NCI-H526 treated with DMSO at 0.1 percent for 48 hours (cell line): ENCODE results near the gene PARN.
A peak's percentile ranks its signal among the peaks of the same experiment; 100 is the strongest.
"Not testable (repeated sequence)": the region's sequence is repeated elsewhere in the genome, so short reads cannot be mapped to it uniquely, and the experiment has no call there.

Experiments used
- DNase-seq: peaks from one replicate; lab custom pipeline; 2025; lab: John Stamatoyannopoulos, UW

PARN gene, protein sequence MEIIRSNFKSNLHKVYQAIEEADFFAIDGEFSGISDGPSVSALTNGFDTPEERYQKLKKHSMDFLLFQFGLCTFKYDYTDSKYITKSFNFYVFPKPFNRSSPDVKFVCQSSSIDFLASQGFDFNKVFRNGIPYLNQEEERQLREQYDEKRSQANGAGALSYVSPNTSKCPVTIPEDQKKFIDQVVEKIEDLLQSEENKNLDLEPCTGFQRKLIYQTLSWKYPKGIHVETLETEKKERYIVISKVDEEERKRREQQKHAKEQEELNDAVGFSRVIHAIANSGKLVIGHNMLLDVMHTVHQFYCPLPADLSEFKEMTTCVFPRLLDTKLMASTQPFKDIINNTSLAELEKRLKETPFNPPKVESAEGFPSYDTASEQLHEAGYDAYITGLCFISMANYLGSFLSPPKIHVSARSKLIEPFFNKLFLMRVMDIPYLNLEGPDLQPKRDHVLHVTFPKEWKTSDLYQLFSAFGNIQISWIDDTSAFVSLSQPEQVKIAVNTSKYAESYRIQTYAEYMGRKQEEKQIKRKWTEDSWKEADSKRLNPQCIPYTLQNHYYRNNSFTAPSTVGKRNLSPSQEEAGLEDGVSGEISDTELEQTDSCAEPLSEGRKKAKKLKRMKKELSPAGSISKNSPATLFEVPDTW

DNA sequence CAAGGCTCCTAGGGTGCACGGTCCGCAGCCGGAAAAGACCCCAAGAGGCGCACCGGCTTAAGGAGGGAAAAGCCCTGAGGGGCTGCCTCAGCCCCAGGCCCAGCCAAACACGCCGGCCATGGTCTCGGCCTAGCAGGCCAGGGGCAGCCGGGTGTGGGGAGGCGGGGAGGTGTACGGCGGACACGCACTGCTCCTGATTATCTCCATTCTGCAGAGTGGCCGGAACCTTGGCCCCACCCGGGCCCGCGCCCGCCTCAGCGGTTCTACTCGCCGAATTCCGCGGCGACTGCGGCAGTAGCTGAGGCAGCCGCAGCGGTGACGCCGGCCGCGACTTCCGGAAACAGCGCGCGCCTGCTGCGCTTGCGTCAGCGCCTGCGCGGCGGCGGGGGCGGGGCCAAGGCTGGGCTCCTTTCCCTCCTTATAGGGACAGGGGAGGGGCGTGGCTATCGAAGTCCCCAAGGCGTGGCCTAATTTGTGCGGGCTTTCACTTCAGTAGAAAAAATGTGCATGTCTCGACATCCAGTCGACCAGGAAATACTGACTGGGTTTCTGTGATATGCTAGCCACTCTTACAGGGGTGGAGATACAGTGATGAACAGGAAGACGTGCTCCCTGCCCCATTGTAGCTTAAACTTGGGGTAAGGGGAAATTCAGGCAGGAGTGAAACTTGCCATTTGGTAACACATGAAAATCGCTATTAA is at the start of gene PARN:
TSS of gene PARN (minus strand) at position 342 of the 701 bp plus-strand sequence. CDS start at position 207, 135 bp downstream.
- peak; percentile 93 for DNase-seq

DNA sequence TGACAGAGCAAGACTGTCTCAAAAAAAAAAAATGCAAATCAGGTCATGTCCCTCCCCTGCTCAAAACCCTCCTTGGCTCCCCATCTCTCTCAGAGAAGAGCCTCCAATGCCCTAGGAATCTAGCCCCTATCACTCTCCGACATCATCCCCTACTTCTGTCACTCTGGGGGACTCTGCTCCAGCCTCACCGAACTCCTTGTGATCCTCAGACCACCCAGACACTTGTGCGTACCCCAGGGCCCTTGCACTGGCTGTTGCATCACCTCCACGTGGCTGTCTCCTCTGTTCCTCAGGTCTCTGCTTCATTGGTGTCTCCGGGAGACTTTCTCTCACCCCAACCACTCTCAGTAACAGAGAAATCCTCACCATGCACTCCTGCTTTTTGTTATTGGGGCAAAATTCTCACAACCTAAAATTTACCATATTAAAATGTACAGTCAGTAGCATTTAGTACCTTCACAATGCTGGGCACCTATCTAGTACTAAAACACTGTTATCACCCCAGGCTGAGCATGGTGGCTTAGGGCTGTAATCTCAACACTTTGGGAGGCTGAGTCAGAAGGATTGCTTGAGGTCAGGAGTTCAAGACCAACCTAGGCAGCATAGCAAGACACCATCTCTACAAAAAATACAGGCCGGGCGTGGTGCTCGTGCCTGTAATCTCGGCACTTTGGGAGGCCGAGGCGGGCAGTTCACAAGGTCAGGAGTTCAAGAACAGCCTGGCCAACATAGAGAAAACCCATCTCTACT is 48.9 kb upstream of the PARN start:
- no peak for DNase-seq

DNA sequence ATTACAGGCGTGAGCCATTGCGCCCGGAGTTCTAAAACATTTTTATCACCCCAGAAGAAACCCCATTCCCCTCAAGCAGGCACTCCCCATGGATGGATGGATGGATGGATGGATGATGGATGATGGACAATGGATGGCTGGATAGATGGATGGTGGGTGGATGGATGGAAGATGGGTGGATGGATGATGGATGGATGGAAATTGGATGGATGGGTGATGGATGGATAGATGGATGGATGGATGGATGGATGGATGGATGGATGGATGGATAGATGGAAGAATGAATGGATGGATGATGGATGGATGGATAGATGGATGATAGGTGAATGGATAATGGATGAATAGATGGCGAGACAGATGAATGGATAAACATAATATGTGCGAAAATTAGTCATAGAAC is 47.6 kb upstream of the PARN start:
- no peak for DNase-seq

DNA sequence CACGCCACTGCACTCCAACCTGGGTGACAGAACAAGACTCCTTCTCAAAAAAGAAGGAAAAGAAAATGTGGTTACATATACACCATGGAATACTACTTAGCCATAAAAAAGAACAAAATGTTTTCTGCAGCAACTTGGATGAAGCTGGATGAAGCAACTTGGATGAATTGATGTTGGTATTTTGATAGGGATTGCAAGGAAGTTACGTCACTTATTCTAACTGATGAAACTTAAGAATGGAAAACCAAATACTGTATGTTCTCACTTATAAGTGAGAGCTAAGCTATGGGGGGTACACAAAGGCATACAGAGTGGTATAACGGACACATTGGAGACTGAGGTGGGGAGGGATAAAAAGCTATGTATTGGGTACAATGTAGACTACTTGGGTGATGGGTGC is 46.6 kb upstream of the PARN start:
- DNase-seq: no peak

DNA sequence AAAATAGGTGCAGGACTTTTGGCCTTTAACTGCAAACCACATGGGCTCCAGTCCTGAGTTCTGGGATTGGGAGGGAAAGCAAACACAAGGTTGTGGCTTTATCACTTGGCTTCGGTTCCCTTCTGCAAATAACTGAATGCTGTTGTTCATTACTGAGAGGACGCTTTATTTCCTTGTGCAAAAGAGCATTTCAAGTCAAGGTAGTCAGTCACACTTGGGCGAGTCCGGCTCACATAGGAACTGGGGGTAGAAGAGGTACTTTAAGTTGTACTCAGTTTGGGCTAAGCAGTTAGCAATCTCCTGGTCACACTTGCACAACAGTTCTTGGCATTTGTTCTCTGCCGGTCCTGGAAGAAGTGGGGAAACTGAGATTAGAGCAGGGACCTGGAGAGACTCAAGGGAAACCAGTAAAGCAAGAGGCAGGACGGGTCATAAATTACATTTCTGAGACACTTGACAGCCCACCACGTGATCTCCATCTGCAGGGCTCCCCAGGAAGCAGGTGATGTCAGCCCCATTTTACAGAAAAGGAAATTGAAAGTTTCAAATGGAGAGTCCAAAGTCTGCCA is 42.4 kb upstream of the PARN start:
- no peak for DNase-seq

DNA sequence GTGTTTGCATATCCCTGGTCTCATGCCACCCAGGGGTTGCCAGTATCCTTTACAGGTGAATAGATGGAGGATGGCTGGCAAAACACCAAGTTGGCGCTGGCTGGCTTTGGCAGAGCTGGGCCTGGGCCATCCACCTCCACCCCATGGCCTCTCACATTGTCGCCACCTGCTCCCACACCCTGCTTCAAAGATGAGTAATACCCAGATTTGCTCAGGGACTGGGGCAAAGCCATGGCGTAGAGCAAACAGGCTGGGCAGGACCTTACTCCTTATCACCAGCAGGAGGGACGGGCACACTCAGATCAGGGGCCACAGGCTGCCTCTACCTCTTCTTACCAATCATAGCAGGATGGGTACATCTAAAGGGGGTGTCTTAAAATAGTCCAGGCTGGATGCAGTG is 39.7 kb upstream of the PARN start:
- DNase-seq: no peak

DNA sequence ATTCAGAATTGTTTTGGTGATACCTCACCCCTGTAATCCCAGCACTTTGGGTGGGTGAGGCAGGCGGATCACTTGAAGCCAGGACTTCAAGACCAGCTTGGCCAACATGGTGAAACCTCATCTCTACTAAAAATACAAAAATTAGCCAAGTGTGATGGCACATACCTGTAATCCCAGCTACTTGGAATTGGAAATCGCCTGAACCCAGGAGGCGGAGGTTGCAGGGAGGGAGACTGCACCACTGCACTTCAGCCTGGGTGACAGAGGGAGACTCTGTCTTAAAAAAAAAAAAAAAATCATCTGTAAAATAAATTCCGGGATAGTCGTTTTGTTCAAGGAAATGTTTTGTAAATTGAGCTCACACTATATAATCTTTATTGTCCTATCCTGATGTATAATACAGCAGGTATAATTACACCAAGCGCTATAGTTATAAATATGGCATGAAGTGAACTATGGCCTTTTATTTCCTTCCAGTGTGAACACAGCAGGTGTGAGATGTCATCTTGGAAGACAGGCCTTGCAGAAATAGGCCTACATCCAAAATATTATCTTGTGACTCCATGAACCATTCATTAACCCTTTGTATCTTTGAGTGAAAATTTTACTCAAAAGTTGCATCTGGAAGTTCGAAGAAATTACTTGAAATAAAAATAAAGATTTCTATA is 38.6 kb upstream of the PARN start:
- no peak for DNase-seq

DNA sequence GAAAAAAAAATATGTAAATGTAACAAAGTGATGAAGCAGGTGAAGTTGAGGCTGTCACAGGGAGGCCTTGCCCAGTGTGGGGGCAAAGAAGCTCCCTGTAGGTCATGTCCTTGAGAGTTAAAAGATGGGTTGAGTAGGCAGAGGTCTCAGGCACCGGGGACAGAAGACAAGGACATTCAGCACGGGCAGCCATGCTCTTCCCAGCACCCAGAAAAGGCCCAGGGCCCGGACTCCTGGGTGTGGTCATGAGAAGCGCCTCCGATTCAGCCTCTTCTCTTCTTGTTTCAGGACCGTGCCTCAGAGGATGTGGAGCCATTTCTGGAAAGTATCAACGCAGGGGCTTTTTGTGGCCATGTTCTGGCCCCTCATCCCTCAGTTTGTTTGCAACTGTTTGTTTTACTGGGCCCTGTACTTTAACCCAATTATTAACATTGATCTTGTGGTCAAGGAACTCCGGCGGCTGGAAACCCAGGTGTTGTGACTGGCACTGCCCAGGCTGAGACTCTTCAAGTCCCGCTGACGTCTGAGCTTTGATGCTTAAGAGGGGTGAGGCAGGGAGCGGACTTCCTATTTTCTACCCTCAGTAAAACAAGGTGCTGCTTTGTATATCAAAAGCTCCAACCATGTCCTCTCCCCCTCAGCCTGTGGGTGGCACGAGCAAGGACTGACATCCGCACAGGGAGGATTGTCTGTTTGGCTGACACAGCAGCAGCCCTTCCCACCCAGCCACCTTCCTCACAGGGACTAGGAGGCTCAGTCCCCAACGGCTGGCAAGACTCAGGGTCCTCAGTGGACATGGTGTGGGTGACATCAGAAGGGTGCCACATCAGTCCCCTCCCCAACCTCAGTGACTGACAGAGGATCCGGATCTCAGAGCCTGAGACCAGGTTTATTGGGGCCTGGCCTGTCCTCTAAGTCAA is 37.5 kb upstream of the PARN start:
- DNase-seq: no peak

DNA sequence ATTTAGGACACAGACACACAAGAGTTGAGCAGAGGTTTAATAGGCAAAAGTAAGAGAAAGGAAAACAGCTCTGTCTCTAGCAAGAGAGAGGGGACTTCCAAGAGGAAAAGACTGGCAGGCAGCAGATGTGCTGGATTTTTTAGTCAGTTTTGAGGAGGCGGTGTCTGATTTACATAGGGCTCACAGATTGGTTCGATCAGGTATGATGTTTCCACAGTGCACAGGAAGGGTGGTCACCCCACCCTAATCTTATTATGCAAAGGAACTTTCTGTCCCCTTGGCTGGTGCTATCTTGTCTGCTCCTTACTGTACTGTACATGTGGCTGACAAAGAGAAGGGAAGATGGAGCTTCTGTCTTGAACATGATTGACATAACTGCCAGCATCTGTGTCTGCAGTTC is 28.0 kb upstream of the PARN start:
- no peak for DNase-seq

DNA sequence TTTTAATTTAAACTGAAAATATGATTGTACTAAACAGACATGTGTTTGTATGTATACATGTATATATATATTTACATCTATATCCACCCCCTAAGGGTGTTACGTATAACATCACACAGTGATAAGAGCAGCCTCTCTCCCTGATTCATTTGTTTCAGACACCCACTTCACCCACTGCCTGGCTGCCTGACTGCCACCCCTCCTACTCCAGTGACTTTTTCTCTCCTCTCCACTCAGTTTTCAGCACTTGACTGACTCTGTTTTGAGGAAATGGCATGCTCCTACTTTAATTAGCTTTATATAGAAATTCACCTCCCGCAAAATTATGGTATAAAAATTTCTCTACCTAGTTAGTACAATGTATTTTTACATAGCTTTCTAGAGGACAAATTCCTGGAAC is 22.7 kb upstream of the PARN start:
- DNase-seq: no peak

DNA sequence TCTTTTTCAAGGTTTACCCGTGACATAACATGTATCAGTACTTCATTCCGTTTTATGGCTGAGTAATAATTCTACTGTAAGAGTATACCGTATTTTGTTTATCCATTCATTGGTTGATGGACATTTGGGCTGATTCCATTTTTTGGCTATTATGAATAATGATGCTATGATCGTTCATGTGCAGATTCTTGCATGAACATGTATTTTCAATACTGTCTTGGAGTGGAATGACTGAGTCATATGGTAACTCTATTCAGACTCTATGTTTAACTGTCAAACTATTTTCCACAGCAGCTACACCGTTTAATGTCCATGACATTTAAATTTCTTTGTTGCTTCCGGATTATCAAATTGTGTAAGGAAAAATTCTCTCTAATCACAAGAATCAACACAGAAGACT is 20.6 kb upstream of the PARN start:
- no peak for DNase-seq

DNA sequence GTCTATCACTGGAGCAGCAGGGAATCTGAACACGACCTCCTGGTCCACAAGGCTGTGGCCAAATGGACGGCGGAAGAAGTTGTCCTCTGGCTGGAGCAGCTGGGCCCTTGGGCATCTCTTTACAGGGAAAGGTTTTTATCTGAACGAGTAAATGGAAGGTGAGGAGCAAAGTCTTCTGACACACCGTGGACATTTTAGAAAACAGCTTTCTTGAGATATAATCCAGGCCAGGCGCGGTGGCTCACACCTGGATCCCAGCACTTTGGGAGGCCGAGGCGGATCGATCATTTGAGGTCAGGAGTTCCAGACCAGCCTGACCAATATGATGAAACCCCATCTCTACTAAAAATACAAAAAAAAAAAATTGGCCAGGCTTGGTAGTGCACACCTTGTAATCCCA is 19.8 kb upstream of the PARN start:
- DNase-seq: no peak

DNA sequence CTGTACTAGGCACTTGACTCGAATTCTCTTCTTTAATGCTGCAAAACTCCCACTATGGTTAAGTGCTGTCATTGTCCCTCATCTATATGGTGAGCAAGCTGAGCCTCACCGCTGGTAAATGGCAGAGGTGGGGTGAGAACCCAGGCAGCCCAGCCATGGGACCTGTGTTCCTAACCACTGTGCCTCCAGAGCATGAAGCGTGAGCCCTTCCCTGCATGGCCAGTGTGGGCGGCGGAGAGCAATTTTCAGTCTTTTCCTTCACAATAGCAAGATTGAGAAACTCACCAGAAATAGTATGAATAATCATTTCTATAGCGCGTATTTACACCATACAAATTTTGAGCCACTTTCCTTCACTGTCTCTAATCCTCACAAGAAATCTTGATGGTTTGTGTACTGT is 11.9 kb upstream of the PARN start:
- no peak for DNase-seq

DNA sequence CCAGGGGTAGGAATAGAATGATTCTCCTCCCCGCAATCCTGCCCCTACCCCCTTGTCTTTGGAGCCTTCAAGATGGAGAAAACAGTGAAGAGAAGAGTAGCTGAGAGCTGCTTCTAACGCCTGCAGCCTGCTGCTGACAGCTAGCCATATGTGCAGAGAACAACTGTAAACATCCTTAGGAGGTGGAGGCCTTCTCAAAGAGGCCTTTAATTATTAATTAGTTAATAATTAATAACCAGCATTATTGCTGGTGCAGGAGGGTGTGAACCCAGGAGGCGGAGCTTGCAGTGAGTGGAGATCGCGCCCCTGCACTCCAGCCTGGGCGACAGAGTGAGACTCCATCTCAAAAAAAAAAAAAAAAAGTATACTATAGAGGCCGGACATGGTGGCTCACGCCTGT is 11.1 kb upstream of the PARN start:
- DNase-seq: no peak

DNA sequence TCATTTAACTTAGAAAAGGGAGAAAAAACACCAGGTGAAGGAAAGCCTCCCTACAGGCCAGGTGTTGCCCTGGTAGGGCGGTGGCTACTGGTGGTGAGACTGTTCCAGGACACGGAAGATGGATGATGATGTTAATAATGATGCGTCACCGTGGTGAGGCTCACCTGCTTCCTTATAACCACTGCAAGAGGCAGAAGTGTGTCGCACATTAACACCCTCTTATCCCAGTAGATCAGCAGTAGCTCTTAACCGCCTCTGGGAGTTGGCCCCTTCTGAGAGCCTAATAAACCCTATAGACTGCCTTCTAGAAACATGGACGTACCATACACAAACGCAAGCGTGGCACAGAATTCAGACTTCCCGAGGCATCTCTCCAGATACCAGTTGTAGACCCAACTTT is 10.5 kb upstream of the PARN start:
- DNase-seq: no peak

DNA sequence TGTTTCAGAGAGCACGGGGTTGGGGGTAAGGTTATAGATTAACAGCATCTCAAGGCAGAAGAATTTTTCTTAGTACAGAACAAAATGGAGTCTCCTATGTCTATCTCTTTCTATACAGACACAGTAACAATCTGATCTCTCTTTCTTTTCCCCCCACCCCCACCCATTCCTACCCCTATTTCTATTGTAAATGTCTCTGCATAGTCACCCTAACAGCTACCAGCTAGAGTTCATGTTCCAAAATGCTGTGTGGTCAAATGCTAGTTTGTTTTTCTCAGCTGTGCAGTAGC is 6.8 kb upstream of the PARN start:
- not testable (repeated sequence) for DNase-seq

DNA sequence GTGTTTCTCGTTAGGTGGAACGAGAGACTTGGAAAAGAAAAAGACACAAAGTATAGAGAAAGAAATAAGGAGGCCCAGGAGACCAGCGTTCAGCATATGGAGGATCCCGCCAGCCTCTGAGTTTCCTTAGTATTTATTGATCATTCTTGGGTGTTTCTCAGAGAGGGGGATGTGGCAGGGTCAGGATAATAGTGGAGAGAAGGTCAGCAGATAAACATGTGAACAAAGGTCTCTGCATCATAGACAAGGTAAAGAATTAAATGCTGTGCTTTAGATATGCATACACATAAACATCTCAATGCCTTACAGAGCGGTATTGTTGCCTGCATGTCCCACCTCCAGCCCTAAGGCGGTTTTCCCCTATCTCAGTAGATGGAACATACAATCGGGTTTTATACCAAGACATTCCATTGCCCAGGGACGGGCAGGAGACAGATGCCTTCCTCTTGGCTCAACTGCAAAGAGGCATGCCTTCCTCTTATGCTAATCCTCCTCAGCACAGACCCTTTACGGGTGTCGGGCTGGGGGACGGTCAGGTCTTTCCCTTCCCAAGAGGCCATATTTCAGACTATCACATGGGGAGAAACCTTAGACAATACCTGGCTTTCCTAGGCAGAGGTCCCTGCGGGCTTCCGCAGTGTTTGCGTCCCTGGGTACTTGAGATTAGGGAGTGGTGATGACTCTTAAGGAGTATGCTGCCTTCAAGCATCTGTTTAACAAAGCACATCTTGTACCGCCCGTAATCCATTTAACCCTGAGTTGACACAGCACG is 6.3 kb upstream of the PARN start:
- DNase-seq: not testable (repeated sequence)

DNA sequence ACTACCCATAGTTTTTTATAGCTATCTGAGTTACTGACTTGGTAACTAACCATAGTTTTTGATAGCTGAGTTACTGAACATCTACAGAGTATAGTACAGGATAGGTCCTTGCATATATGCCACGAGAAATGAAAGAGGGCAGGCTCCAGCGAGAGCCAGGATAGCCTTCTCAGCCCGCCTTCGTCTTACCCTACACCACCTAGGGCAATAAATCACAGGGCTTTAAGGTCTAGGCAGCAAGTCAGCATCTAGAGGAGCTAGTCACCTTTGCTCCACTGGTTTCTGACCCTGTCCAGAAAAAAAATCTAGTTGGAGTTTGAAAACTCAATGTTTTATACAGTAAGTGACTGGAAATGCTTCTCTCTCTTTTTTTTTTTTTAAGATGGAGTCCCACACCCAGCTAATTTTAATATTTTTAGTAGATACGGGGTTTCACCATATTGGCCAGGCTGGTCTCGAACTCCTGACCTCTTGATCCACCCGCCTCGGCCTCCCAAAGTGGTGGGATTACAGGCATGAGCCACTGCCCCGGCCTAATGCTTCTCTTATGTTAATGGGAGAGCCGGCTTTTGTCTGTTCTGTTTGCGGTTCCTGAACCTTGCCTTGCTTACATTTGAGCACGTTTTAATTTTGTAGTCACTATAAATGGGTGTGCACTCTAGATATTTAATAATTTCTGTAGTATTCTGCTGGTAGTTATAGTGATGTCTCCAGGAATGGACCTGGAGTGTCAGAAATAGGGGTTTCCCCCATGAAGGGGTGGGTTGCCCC is 5.5 kb upstream of the PARN start:
- DNase-seq: no peak

DNA sequence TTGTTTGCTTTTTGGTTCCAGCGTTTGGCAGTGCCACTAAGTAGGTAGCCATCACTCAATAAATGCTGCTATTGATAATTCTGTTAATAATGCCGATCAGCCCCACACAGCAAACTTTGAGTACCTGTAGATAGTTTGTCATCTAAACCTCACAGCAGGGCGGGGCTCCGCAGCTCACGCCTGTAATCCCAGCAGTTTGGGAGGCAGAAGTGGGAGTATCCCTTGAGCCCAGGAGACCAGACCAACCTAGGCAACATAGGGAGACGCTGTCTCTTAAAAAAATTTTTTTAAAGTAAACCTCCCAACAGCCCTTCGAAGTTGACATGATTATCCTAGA is 4.3 kb upstream of the PARN start:
- no peak for DNase-seq
